Omental fat pad (tissue), 4 donors: ENCODE results near the gene FBXL3. TPM values are rescaled to one million over a fixed set of nuclear protein-coding genes. Genes with fewer than 3 reads are reported as not detected.
A peak's percentile ranks its signal among the peaks of the same experiment; 100 is the strongest.

ENCODE experiments used
- ATAC-seq: fragments of 150-250 bp; one replicate; pipeline ENCODE4 v1.9.1; 2016; ENCODE audit warnings: mild to moderate bottlenecking, moderate library complexity; ENCODE audit not compliant: low FRiP score
- DNase-seq: peaks from one replicate; pipeline ENCODE4 v3.0.0-alpha.2; 2019; ENCODE audit warnings: low spot score
- total RNA-seq, 4 donors: library from RNA; depleted of rRNA; stranded (reverse); fragments of >200 nt; gene quantifications; one replicate each; pipeline ENCODE4 v1.1.0, GENCODE V29; 2016
- TF ChIP-seq, protein P1 (sequence below), 3 donors: fragments of 450-650 bp; IDR thresholded peaks; one replicate each; pipeline ENCODE4 v1.5.1; 2016 to 2017; ENCODE audit warnings: antibody characterized with exemption in 3 of 3, mild to moderate bottlenecking in 3 of 3, moderate library complexity in 2 of 3

Gene FBXL3
- total RNA-seq, 4 donors from 2014 or later, result 62.3 to 121 (median 74.8) TPM

DNA sequence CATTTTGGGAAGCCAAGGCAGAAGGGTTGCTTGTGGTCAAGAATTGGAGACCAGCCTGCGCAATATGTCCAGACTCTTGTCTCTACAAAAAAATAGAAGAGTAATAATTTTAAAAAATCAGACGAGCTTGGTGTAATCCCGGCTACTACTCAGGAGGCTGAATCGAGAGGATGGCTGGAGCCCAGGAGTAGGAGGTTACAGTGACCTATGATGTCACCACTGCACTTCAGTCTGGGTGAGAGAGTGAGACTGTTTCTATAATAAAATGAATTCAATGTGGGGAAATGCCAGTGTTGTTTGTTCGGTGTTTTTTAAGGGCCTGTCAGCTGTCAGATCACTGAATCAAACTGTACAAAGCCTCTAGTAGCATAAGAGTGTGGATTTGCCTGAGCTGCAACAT lies 1.2 kb upstream of the FBXL3 start:
- DNase-seq, result no peak
- ATAC-seq, result no peak
- TF ChIP-seq, protein P1, sequence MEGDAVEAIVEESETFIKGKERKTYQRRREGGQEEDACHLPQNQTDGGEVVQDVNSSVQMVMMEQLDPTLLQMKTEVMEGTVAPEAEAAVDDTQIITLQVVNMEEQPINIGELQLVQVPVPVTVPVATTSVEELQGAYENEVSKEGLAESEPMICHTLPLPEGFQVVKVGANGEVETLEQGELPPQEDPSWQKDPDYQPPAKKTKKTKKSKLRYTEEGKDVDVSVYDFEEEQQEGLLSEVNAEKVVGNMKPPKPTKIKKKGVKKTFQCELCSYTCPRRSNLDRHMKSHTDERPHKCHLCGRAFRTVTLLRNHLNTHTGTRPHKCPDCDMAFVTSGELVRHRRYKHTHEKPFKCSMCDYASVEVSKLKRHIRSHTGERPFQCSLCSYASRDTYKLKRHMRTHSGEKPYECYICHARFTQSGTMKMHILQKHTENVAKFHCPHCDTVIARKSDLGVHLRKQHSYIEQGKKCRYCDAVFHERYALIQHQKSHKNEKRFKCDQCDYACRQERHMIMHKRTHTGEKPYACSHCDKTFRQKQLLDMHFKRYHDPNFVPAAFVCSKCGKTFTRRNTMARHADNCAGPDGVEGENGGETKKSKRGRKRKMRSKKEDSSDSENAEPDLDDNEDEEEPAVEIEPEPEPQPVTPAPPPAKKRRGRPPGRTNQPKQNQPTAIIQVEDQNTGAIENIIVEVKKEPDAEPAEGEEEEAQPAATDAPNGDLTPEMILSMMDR (IDR thresholded peaks at IDR 0.05), result no peak

DNA sequence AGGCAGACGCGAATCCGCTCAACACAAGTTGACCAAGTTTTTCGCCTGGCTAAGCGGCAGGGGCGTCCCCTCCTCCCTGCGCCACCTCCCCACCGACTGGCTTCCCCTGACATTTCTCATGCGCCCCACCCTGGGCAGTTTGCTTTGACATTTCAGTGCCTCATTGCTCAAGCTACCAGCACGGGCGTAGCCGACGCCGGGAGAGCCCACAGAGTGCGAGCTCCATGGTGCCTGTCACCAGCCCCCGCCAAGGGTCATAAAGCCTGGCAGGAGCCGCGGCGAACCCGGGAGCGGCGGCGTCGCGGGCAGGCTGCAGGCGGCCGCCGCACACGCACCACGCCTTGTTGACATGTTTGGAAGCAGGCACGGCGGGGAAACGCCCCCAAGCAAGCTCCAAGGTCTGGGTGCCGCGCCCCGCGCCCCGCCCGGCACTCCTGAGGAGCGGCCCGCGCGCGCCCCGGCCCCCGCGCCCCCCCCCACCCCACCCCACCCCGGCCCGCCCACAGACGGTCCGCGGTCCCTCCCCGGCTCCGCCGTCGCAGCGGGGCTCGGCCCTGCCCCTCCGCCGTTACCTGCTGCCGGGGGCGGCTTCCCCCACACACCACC lies 601 bp downstream of the FBXL3 start:
- ATAC-seq, result peak; percentile 63
- DNase-seq, result peak; percentile 44
- TF ChIP-seq, protein P1 (IDR thresholded peaks at IDR 0.05), result no peak

DNA sequence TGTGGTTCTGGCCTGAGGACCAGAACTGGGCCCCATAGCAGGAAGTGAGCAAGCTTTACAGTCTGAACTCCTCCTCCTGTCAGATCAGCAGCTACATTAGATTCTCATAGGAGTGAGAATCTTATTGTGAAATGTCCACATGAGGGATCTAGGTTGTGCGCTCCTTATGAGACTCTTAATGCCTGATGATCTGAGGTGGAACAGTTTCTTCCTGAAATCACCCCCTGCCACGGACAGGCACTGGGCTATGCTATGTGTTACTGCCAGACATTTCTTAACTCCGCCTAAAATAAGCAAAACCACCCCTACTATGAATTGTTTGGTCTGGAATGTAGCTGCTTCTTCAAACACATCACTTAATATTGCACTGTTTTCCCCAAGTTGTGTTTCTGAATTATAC lies 4.6 kb downstream of the FBXL3 start:
- peak; percentile 35 for ATAC-seq
- DNase-seq, result no peak
- TF ChIP-seq, protein P1 (IDR thresholded peaks at IDR 0.05), result no peak

DNA sequence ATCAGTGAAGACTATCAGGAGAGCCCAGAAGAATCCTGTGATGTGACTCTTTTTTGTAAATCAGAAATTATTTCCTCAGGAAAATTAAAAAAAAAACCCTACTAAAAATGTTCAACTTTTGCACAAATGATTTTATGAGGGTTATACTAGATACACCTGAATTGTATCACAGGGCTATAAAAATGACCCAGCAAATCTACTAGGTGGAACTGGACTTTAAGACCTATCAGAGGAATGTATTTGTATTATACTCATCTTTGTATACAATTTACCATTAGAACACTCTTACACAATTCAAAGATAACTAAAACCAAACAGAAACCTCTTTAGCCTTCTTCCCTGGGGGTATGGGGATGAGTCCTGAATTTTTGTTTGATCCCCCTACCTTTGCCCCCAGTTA lies 7.2 kb downstream of the FBXL3 start:
- ATAC-seq (no peak), DNase-seq (no peak)
- TF ChIP-seq, protein P1 (IDR thresholded peaks at IDR 0.05), result no peak

DNA sequence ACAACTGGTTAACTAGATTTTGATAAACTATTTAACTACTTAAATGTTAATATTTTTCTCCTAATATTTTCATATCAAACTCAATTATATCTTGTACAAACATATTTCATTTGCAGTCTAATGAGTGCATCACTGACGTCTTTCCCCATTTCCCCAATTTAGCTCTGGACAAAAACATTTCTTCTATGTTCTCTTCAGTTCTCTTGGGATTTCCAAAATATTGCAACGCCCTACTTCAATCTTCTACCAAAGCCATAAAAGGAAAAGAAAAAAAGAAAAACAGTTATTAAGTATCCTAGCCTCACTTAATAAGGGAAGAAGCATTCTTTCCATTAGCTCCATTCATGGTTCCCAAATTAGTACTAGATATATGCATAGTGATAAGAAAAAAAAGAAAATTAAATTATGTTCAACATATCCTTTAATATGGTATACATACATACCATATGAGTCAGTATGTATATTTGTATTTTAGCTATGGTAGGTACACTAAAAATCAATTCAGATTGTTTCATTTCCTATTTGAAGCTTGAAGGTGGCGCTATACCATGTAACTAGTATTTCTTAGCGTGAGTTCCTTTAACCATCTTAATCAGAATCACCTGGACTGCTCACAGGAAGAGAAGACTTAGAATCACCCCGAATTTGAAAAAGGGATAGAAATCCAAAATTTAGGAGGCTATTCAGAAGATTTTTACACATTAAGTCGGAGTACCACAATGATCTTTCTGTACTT lies 9.9 kb downstream of the FBXL3 start:
- ATAC-seq (no peak), DNase-seq (no peak)
- TF ChIP-seq, protein P1 (IDR thresholded peaks at IDR 0.05), result no peak

DNA sequence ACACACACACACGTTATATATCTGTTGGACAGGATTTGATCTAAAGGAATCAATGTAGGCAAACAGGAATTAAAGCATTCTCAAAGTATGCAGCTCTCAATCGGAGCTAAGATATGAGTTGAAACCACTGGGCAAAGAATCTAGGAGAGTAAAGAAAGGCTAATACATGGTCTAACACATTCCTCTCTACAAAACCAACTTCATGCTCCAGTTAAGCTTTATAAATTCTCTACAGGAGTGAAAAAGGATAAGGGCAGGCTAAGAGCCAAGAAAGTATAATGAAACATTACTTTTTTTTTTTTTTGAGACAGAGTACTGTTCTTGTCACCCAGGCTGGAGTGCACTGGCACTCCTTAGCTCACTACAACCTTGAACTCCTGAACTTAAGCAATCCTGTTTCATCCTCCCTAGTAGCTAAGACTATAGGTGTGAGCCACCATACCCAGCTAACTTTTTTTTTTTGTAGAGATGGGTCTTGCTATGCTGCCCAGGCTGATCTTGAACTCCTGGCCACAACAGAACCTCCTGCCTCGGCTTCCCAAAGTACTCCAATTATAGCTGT lies 10.6 kb downstream of the FBXL3 start:
- DNase-seq (no peak), ATAC-seq (no peak)

More for the DNA sequence above, 10.6 kb downstream of the FBXL3 start:
- TF ChIP-seq, protein P1 (IDR thresholded peaks at IDR 0.05), result no peak
